C4-2B (cell line): ENCODE data around the gene KAZALD1.

Source experiments
- H3K27ac ChIP-seq: fragments of 450-650 bp; 2 replicates; pipeline ENCODE4 v1.5.1; 2017
- ZFX ChIP-seq: fragments of 450-650 bp; IDR thresholded peaks from 2 replicates; pipeline ENCODE4 v1.6.1; 2017
- TF ChIP-seq, protein P1 (sequence below): fragments of 450-650 bp; conservative IDR thresholded peaks from 2 replicates; pipeline ENCODE4 v1.5.1; 2017; ENCODE audit warnings: mild to moderate bottlenecking

The KAZALD1 gene

DNA sequence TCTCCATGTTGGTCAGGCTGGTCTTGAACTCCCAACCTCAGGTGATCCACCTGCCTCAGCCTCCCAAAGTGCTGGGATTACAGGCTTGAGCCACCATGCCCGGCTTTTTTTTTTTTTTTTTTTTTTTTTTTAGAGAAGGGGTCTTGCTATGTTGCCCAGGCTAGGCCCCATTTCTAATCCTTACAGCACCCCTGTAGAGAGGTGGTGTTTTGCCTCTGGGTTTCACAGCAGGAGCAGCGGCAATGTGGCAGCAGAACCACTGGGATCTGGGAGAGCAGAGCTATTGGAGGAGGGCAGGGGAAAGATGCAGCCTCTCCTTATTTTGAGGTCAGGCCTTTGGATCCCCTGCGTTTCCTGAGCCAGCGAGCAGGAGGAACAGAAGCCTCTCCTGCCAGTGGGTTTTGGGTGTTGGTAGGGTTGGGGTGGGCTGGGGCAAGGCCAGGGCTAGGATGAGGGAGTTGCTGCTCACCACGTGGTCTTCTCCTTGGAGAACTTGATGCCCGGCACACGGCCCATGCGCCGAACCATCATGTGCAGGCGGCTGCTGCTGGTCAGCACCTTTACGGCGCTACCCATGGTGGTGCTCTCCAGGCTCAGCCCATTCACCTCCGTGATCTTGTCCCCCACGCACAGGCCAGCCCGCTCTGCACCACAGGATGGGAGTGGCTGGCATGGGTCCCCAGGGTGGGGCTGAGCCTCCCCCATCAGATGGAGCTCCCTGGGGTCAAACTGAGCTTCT, 38.7 kb upstream of the KAZALD1 start:
- H3K27ac ChIP-seq, result no peak overlapping the region
- TF ChIP-seq, protein P1, sequence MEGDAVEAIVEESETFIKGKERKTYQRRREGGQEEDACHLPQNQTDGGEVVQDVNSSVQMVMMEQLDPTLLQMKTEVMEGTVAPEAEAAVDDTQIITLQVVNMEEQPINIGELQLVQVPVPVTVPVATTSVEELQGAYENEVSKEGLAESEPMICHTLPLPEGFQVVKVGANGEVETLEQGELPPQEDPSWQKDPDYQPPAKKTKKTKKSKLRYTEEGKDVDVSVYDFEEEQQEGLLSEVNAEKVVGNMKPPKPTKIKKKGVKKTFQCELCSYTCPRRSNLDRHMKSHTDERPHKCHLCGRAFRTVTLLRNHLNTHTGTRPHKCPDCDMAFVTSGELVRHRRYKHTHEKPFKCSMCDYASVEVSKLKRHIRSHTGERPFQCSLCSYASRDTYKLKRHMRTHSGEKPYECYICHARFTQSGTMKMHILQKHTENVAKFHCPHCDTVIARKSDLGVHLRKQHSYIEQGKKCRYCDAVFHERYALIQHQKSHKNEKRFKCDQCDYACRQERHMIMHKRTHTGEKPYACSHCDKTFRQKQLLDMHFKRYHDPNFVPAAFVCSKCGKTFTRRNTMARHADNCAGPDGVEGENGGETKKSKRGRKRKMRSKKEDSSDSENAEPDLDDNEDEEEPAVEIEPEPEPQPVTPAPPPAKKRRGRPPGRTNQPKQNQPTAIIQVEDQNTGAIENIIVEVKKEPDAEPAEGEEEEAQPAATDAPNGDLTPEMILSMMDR, result no peak
- no peak for TF ChIP-seq ZFX

DNA sequence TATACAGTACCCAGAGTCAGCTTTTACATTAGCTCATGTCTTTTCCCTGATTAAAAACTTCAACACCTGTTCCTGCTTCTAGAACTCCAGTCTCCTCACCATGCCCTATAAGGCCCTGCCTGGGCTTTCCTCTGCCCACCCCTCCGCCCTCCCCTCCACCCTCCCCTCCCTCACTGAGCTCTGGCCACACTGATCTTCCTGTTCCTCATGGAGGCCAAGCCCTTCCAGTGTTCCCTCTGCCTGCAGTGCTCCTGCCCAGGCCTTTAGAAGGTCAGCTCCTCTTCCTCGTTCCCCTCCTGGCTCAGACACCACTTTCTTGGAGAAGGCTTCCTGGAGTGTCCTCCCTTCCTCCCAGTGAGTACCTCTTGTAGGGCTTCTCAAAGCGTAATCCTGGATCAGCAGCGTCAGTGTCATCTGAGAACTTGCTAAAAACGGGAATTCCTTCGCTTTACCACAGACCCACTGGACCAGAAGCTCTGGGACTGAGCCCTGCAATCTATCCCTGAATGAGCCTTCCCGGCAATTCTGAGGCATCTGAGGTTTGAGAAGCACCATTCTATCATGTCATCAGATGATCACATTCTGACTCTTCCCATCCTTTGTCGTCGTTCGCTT, 34.6 kb upstream of the KAZALD1 start:
- TF ChIP-seq ZFX, result no peak
- TF ChIP-seq, protein P1, result no peak

DNA sequence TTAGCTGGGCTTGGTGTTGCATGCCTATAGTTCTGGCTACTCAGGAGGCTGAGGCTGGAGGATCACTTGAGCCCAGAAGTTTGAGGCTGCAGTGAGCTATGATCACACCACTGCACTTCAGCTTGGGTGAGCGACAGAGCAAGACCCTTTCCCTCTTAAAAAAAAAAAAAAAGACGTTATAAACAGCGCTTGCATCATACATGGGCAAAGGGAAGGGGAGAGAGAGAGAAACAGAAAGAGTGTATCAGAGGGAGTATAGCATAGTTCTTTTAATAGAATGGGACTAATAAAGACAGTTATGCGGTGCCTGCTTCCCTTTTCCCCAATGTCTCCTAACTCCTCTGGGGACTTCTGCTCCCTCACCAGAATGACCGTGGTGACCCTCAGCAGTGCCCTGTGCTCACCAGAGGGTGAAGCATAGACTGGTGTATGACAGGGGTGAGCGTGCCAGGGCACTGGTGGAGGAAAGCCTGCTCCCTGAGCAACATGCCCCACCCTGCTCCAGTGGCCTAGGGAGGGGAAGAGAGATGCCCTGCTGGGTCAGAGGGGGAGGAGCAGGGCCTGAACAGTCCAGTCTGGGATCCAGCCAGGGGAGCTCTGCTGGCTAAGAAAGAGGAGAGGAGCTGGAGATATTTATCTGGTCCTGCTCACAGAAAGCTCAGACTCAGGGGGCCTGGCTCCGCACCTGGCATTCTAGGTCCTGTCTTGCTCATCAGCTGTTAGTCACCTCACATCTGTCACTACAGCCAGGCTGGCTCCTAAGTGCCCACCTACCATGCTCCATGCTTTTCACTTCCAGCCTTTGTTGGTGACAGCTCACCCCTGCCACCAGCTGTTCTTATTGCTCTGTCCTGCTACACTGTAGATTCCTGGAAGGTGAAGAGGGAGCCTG, 33.1 kb upstream of the KAZALD1 start:
- no peak overlapping the region for H3K27ac ChIP-seq
- TF ChIP-seq ZFX, result no peak
- TF ChIP-seq, protein P1, result no peak

More for the DNA sequence above, 34.6 kb upstream of the KAZALD1 start:
- no peak overlapping the region for H3K27ac ChIP-seq

DNA sequence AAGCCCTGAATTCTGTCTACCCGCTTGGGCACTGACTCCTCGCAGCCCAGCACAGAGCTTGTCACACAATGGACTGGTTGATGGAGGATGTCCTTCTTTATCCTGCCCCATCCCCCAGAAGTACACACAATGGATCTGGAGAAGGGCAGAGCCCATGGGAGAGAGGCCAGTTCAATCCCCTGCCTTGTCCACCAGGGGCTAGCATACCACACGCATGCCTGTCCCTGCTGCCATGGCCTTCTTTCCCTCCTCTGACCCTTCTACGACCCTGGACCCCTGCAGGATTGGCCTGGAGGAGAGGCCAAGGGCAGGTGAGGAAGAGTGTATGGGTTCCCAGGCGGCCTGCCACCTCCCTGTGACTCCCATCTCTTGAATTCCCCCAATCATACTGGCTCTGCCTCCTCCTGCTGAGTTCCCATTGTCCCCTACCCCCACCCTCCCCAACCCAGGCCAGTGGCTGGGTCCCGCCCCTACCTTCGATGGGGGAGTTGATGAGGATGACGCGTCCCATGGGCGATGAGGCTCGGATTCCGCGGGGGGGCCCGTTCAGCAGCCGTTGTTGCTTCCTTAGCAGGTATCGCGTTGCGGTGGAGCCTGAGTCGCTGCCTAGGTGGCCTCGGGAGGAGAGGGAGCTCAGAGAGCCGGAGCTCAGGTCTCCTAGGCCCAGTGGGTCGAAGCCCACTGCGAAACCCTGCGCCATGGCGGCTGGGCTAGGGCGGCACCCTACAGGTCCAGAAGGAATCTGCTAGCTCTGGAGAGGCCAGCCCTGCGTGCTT, 32.1 kb upstream of the KAZALD1 start:
- no peak for TF ChIP-seq ZFX
- TF ChIP-seq, protein P1, result no peak

DNA sequence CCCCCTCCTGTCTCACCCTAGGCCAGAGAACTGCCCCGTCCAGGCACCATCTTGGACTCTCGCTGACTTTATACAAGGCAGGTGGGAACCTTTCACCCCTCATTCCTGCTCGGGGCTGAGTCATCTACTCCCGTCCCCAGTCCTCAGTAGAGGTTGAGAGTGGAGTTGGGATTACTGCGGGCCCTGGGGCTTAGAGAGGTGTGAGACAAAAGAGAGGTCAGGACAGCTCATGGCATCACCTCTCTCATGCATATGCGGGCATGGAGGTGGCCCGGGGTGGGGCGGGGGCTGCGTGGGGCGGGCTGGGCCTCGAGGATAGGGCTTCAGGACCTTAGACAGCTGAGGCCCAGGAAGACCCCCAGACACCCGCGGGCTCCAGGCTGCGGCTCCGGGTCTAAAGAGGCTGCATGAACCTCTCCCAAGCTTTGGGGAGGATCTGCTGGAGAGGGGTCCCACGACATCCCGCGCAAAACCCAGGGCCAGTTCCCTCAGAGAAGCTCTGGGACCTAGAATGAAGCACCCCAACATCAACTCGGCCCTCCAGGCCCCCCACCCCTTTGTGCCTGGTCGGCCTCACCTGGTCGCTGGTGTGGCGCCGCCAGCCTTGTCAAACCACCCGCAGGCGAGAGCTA, 31.2 kb upstream of the KAZALD1 start:
- peak overlapping the region; percentile 81 for H3K27ac ChIP-seq
- TF ChIP-seq ZFX, result no peak
- TF ChIP-seq, protein P1, result no peak

More for the DNA sequence above, 32.1 kb upstream of the KAZALD1 start:
- no peak overlapping the region for H3K27ac ChIP-seq

DNA sequence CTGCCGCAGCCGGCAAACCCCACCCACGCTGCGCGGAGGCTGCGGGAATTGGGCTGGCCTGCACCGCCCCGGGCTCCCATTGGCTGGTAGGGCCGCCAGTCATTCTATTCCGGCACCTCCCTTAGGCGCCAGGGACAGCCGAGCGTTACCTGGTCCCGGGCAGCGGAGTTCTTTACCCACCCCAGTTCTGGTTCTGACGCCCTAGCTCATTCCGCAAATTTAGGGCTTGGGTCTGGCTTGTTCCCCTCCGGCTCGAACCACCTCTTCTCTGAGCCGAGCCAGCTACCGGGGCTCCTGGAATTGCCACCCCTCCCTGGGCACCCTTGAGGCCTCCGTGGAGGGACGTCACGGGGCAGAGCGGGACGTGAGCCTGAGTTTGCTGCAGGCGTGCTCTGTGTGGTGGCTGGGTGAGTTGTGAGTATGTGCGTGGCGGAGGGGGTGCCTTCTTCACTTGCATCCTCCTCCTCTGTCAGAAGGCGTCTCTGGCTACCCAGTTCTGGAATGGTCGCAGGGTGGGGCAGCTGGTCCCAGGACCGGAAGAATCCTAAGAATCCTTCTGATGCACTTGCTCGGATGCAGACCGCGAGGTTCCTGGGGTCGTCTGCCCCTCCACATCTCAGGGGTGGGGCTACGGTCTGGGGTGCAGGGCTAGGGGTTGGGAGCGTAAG, 30.5 kb upstream of the KAZALD1 start, which contains the start of the genes PDZD7 and SFXN3:
PDZD7 (minus strand) TSS at position 2 of the 668 bp plus-strand sequence. CDS start 910 bp downstream, outside the sequence.
SFXN3 (plus strand) TSS at position 107 of the 668 bp plus-strand sequence. CDS start 3,461 bp downstream, outside the sequence.
- H3K27ac ChIP-seq, result peak within 1 kb of the TSS; percentile 81
- TF ChIP-seq, protein P1, result no peak
- no peak for TF ChIP-seq ZFX
